Smooth muscle cell of trachea (primary cell): ENCODE results near the gene EGFLAM. TPM values are rescaled to one million over a fixed set of nuclear protein-coding genes. Genes with fewer than 3 reads are reported as not detected.

Source experiments
- total RNA-seq: library from RNA; depleted of rRNA; stranded (reverse); fragments of >200 nt; gene quantifications from 2 replicates; pipeline ENCODE4 v1.2.1, GENCODE V29; 2014

EGFLAM gene
- 2.5 and 3.0 TPM in 2 replicates for total RNA-seq

GRCh38 chr5:38258319-38259061 lies at the start of gene EGFLAM:
Gene EGFLAM, plus strand, starts transcription at chr5:38258559. Its CDS starts 196 bp downstream, at chr5:38258755.

